ENCODE measurements around the gene ATP5F1C. TPM values are rescaled to one million over a fixed set of nuclear protein-coding genes. Genes with fewer than 3 reads are reported as not detected.

Gene ATP5F1C
- total and polyA plus RNA-seq, 10 of the 15 experiments (the other 5 are each of a cell fraction or from before 2014, with no cell fraction given), result 307 to 978 (median 454) TPM

DNA sequence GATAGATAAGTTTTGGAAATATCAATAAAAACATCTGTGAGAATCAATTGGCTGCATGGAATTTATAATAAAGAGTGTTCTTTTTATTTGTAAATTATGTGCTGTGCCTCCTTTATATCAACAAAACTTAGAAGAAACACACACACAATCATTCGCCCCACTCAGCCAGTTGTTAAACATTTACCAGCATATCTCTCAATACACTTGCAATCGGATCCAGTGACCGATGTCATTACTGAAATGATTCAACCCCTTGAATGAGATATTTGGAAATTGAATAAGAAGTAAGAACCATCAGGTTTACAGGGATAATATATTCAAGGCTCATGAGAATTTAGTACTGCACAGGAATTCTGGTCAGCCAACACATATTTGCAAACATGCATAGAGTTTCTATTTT is 65.9 kb downstream of the ATP5F1C start:
- no peak overlapping the region for H3K27ac ChIP-seq (ENCODE audit: control insufficient read depth, insufficient read depth)
- intact Hi-C loops (cut with micrococcal nuclease; ENCODE audit: unreplicated experiment), result no loop called here
- no peak overlapping the region for H3K9ac ChIP-seq (ENCODE audit: control insufficient read depth, insufficient read depth, low read length)
- no peaks in the 10 kb centered on the region for H3K9me3 ChIP-seq (replicated peaks; ENCODE audit: control insufficient read depth, insufficient read depth, low read length)
- POLR2A ChIA-PET, result interaction anchor here (1.0 kb wide), 1 partner anchor 36 kb away, joined by 3 read pairs; no protein-coding TSS in a partner anchor
- H3K4me1 ChIP-seq (ENCODE audit: control insufficient read depth, insufficient read depth, low read length), result no peaks in the 10 kb centered on the region
- H4K20me1 ChIP-seq (ENCODE audit: control insufficient read depth, insufficient read depth), result no peaks in the 10 kb centered on the region
- H3K36me3 ChIP-seq (ENCODE audit: control insufficient read depth in 2 of 2, insufficient read depth in 2 of 2, low read length in 1 of 2), result peaks cover 0 to 3% of the 10 kb centered on the region in 2 experiments; a peak in 1 of 4 replicates
- no peak for TF ChIP-seq ZNF24 (IDR thresholded peaks at IDR 0.05)
- TF ChIP-seq ZBED1 (IDR thresholded peaks at IDR 0.05; ENCODE audit: borderline replicate concordance), result no peak
- no peak for TF ChIP-seq NBN (IDR thresholded peaks at IDR 0.05)
- no peak for TF ChIP-seq POLR2AphosphoS5 (IDR thresholded peaks at IDR 0.05; ENCODE audit: low read length)
- TF ChIP-seq PAX5 (IDR thresholded peaks at IDR 0.05; ENCODE audit: borderline replicate concordance, low read depth, low read length), result no peak
- TF ChIP-seq EZH2 (IDR thresholded peaks at IDR 0.05; ENCODE audit: borderline replicate concordance, control insufficient read depth, low read depth, low read length), result no peak
- TF ChIP-seq, protein P1, sequence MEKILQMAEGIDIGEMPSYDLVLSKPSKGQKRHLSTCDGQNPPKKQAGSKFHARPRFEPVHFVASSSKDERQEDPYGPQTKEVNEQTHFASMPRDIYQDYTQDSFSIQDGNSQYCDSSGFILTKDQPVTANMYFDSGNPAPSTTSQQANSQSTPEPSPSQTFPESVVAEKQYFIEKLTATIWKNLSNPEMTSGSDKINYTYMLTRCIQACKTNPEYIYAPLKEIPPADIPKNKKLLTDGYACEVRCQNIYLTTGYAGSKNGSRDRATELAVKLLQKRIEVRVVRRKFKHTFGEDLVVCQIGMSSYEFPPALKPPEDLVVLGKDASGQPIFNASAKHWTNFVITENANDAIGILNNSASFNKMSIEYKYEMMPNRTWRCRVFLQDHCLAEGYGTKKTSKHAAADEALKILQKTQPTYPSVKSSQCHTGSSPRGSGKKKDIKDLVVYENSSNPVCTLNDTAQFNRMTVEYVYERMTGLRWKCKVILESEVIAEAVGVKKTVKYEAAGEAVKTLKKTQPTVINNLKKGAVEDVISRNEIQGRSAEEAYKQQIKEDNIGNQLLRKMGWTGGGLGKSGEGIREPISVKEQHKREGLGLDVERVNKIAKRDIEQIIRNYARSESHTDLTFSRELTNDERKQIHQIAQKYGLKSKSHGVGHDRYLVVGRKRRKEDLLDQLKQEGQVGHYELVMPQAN (conservative IDR thresholded peaks at IDR 0.05), result no peak
- TF ChIP-seq, protein P2, sequence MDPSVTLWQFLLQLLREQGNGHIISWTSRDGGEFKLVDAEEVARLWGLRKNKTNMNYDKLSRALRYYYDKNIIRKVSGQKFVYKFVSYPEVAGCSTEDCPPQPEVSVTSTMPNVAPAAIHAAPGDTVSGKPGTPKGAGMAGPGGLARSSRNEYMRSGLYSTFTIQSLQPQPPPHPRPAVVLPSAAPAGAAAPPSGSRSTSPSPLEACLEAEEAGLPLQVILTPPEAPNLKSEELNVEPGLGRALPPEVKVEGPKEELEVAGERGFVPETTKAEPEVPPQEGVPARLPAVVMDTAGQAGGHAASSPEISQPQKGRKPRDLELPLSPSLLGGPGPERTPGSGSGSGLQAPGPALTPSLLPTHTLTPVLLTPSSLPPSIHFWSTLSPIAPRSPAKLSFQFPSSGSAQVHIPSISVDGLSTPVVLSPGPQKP (IDR thresholded peaks at IDR 0.05; ENCODE audit: low read depth, low read length), result no peak
- no peak for TF ChIP-seq EED (IDR thresholded peaks at IDR 0.05; ENCODE audit: low read depth)
- TF ChIP-seq FOS (IDR thresholded peaks at IDR 0.05; ENCODE audit: borderline replicate concordance, extremely low read depth, insufficient read length), result no peak
- TF ChIP-seq MYB (IDR thresholded peaks at IDR 0.05; ENCODE audit: borderline replicate concordance, low read depth, low read length), result no peak
- TF ChIP-seq, protein P3, sequence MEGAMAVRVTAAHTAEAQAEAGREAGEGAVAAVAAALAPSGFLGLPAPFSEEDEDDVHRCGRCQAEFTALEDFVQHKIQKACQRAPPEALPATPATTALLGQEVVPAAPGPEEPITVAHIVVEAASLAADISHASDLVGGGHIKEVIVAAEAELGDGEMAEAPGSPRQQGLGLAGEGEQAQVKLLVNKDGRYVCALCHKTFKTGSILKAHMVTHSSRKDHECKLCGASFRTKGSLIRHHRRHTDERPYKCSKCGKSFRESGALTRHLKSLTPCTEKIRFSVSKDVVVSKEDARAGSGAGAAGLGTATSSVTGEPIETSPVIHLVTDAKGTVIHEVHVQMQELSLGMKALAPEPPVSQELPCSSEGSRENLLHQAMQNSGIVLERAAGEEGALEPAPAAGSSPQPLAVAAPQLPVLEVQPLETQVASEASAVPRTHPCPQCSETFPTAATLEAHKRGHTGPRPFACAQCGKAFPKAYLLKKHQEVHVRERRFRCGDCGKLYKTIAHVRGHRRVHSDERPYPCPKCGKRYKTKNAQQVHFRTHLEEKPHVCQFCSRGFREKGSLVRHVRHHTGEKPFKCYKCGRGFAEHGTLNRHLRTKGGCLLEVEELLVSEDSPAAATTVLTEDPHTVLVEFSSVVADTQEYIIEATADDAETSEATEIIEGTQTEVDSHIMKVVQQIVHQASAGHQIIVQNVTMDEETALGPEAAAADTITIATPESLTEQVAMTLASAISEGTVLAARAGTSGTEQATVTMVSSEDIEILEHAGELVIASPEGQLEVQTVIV (IDR thresholded peaks at IDR 0.05; ENCODE audit: borderline replicate concordance, partially characterized antibody), result no peak
- TF ChIP-seq, protein P4, sequence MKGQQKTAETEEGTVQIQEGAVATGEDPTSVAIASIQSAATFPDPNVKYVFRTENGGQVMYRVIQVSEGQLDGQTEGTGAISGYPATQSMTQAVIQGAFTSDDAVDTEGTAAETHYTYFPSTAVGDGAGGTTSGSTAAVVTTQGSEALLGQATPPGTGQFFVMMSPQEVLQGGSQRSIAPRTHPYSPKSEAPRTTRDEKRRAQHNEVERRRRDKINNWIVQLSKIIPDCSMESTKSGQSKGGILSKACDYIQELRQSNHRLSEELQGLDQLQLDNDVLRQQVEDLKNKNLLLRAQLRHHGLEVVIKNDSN (IDR thresholded peaks at IDR 0.05; ENCODE audit: borderline replicate concordance, extremely low read length, insufficient read depth, low read depth, low read length), result no peak
- no peak for TF ChIP-seq ESRRA (IDR thresholded peaks at IDR 0.05; ENCODE audit: low read length)
- no peak for TF ChIP-seq NFXL1 (IDR thresholded peaks at IDR 0.05; ENCODE audit: borderline replicate concordance)
- DNase-seq (ENCODE audit: low read depth, low spot score) (no peak), FAIRE-seq (no peak), ATAC-seq (no peak)
- no peaks in the 10 kb centered on the region for H3K27me3 ChIP-seq (replicated peaks in 1 of 2; ENCODE audit: control insufficient read depth in 2 of 2, insufficient read depth in 2 of 2, low read length in 1 of 2)
- in situ Hi-C loops (cut with MboI), result no loop called here
- no peaks in the 10 kb centered on the region for H3K79me2 ChIP-seq (ENCODE audit: control insufficient read depth, insufficient read depth, low read length)
- no TSS peak for BruUV-seq (replicated peaks)
- SMC1A ChIA-PET (ENCODE audit: uncharacterized antibody, unreplicated experiment), result no interaction called here
- RAD21 ChIA-PET (ENCODE audit: unreplicated experiment), result no interaction called here
- WGBS (ENCODE audit: insufficient coverage, insufficient replicate concordance, low lambda C conversion rate, missing lambda C conversion rate), result 93% methylated on average over 3 of the region's 3 CpGs
- H3K4me3 ChIP-seq, result no peak overlapping the region
- CTCF ChIA-PET, result no interaction called here
- H2AFZ ChIP-seq (ENCODE audit: control insufficient read depth, low read depth, low read length), result no peak overlapping the region
- H3K4me2 ChIP-seq (ENCODE audit: control insufficient read depth, insufficient read depth), result no peak overlapping the region
